GM12801 (cell line): ENCODE measurements around the gene ZDHHC14.

Experiments
- CTCF ChIP-seq: IDR thresholded peaks from one replicate; pipeline ENCODE4 v1.5.1; 2011; ENCODE audit warnings: control low read depth; ENCODE audit not compliant: insufficient read length; ENCODE audit errors: extremely low read depth

The ZDHHC14 gene

GRCh38 chr6:157503018-157503747, 122.2 kb downstream of the ZDHHC14 start:
- TF ChIP-seq CTCF, result no peak

- no peak for TF ChIP-seq CTCF
Observed at GRCh38 chr6:157505912-157506491, 125.0 kb downstream of the ZDHHC14 start.

GRCh38 chr6:157510323-157511188, 129.6 kb downstream of the ZDHHC14 start:
- TF ChIP-seq CTCF, result no peak

GRCh38 chr6:157511682-157512381, 130.8 kb downstream of the ZDHHC14 start:
- TF ChIP-seq CTCF, result no peak

- TF ChIP-seq CTCF, result no peak
Observed at GRCh38 chr6:157512382-157512682, 131.3 kb downstream of the ZDHHC14 start.

- no peak for TF ChIP-seq CTCF
Observed at GRCh38 chr6:157513004-157513603, 132.1 kb downstream of the ZDHHC14 start.
